ENCODE data around the gene G2E3. TPM values are rescaled to one million over a fixed set of nuclear protein-coding genes. Genes with fewer than 3 reads are reported as not detected.
"Not testable (repeated sequence)": the region's sequence is repeated elsewhere in the genome, so short reads cannot be mapped to it uniquely, and the experiment has no call there.

Gene G2E3
- total RNA-seq, 2 donors from 2014 or later, result 6.6 to 8.8 TPM

GRCh38 chr14:30597504-30597903 lies 38.5 kb downstream of the G2E3 start:
- TF ChIP-seq POLR2A (IDR thresholded peaks at IDR 0.05), result no peak
- Histone ChIP-seq H3K4me1 (peaks cover 4% of the 10 kb centered on the region), H3K36me3 (replicated peaks in 1 of 2; ENCODE audit: insufficient read depth in 1 of 2, low read depth in 2 of 2) (peaks cover 0 to 2% of the 10 kb centered on the region in 2 donors), H3K9me3 (no peaks in the 10 kb centered on the region), H3K27me3 (no peaks in the 10 kb centered on the region), H3K4me3 (no peak overlapping the region), H3K27ac (no peak overlapping the region)
- intact Hi-C loops (cut with DNase I), result no loop called here
- DNase-seq, result no peak
- no peak for ATAC-seq

GRCh38 chr14:30600922-30601918 lies 42.3 kb downstream of the G2E3 start:
- TF ChIP-seq CTCF (IDR thresholded peaks at IDR 0.05) (no peak), POLR2A (IDR thresholded peaks at IDR 0.05) (no peak)
- 90 to 96% methylated on average over 8 of the region's 8 CpGs for WGBS, 2 donors
- no peaks in the 10 kb centered on the region for H3K27me3 ChIP-seq
- no peak for DNase-seq
- intact Hi-C loops (cut with DNase I), result no loop called here
- H3K36me3 ChIP-seq (replicated peaks in 1 of 2; ENCODE audit: insufficient read depth in 1 of 2, low read depth in 2 of 2), result peaks cover 0 to 5% of the 10 kb centered on the region in 2 donors
- no peaks in the 10 kb centered on the region for H3K9me3 ChIP-seq
- ATAC-seq, result no peak
- H3K4me1 ChIP-seq, result peaks cover 4% of the 10 kb centered on the region
- H3K27ac ChIP-seq, result no peak overlapping the region
- H3K4me3 ChIP-seq, result no peak overlapping the region

- intact Hi-C loops (cut with DNase I), result no loop called here
- Histone ChIP-seq H3K4me3 (no peak overlapping the region), H3K36me3 (replicated peaks in 1 of 2; ENCODE audit: insufficient read depth in 1 of 2, low read depth in 2 of 2) (peaks cover 0 to 3% of the 10 kb centered on the region in 2 donors), H3K27ac (no peak overlapping the region), H3K27me3 (no peaks in the 10 kb centered on the region), H3K9me3 (no peaks in the 10 kb centered on the region), H3K4me1 (no peaks in the 10 kb centered on the region)
- DNase-seq, result no peak
- no peak for ATAC-seq
- 89 to 91% methylated on average over 3 of the region's 3 CpGs for WGBS, 2 donors
- TF ChIP-seq POLR2A (IDR thresholded peaks at IDR 0.05), result no peak
- no peak for TF ChIP-seq CTCF (IDR thresholded peaks at IDR 0.05)
Observed at GRCh38 chr14:30603402-30603801, 44.4 kb downstream of the G2E3 start.

GRCh38 chr14:30604696-30605095 lies 45.7 kb downstream of the G2E3 start:
- H3K36me3 ChIP-seq (replicated peaks in 1 of 2; ENCODE audit: insufficient read depth in 1 of 2, low read depth in 2 of 2); H3K27ac ChIP-seq; DNase-seq; H3K27me3 ChIP-seq; H3K4me3 ChIP-seq; ATAC-seq; intact Hi-C loops (cut with DNase I); H3K9me3 ChIP-seq: not testable (repeated sequence)
- 96 to 97% methylated on average over 8 of the region's 8 CpGs for WGBS, 2 donors
- H3K4me1 ChIP-seq, result peaks cover 12% of the 10 kb centered on the region

- peaks cover 30% of the 10 kb centered on the region for H3K4me1 ChIP-seq
- TF ChIP-seq POLR2A (IDR thresholded peaks at IDR 0.05), result no peak
- TF ChIP-seq CTCF (IDR thresholded peaks at IDR 0.05), result no peak
- H3K27ac ChIP-seq, result no peak overlapping the region
- H3K9me3 ChIP-seq, result no peaks in the 10 kb centered on the region
- intact Hi-C loops (cut with DNase I), result no loop called here
- no peak overlapping the region for H3K4me3 ChIP-seq
- WGBS, 2 donors, result 86 to 91% methylated on average over 1 of the region's 1 CpG
- ATAC-seq (no peak), DNase-seq (no peak)
- no peaks in the 10 kb centered on the region for H3K27me3 ChIP-seq
- H3K36me3 ChIP-seq (replicated peaks in 1 of 2; ENCODE audit: insufficient read depth in 1 of 2, low read depth in 2 of 2), result peaks cover 0 to 3% of the 10 kb centered on the region in 2 donors
Observed at GRCh38 chr14:30607156-30607780, 48.3 kb downstream of the G2E3 start.

Measured in body of pancreas (tissue), 4 donors.